ENCODE measurements around the gene COMTD1.
"Not testable (repeated sequence)": the region's sequence is repeated elsewhere in the genome, so short reads cannot be mapped to it uniquely, and the experiment has no call there.

COMTD1 gene

GRCh38 chr10:75244487-75245353, 9.0 kb upstream of the COMTD1 start:
- DNase-seq, result no peak

- DNase-seq, result no peak
These were observed 7.7 kb upstream of the COMTD1 start for GRCh38 chr10:75243426-75243825.

- no peak for DNase-seq
These were observed 4.7 kb upstream of the COMTD1 start for GRCh38 chr10:75240329-75241076.

GRCh38 chr10:75239096-75239790, 3.5 kb upstream of the COMTD1 start:
- DNase-seq, result no peak

GRCh38 chr10:75238182-75239095, 2.7 kb upstream of the COMTD1 start:
- no peak for DNase-seq

- DNase-seq, result no peak
These were observed 545 bp upstream of the COMTD1 start for GRCh38 chr10:75236178-75236825.

GRCh38 chr10:75234683-75235374, 928 bp downstream of the COMTD1 start:
- no peak for DNase-seq

GRCh38 chr10:75234017-75234682, 1.6 kb downstream of the COMTD1 start:
- DNase-seq, result peak; percentile 18

GRCh38 chr10:75233444-75234016, 2.2 kb downstream of the COMTD1 start:
- DNase-seq, result no peak

GRCh38 chr10:75231672-75232581, 3.8 kb downstream of the COMTD1 start:
- no peak for DNase-seq

- DNase-seq, result peak; percentile 88
These were observed 5.1 kb downstream of the COMTD1 start for GRCh38 chr10:75230600-75231038.

- no peak for DNase-seq
These were observed 5.8 kb downstream of the COMTD1 start for GRCh38 chr10:75229971-75230370.

GRCh38 chr10:75228834-75229233, 6.9 kb downstream of the COMTD1 start:
- DNase-seq, result no peak

- no peak for DNase-seq
These were observed 7.5 kb downstream of the COMTD1 start for GRCh38 chr10:75228278-75228677.

GRCh38 chr10:75226656-75227055, 9.1 kb downstream of the COMTD1 start:
- no peak for DNase-seq

- no peak for DNase-seq
These were observed 9.7 kb downstream of the COMTD1 start for GRCh38 chr10:75226095-75226494.

GRCh38 chr10:75223507-75223906, 12.2 kb downstream of the COMTD1 start:
- DNase-seq, result no peak

GRCh38 chr10:75221492-75221891, 14.3 kb downstream of the COMTD1 start:
- not testable (repeated sequence) for DNase-seq

GRCh38 chr10:75220274-75220673, 15.5 kb downstream of the COMTD1 start:
- DNase-seq, result no peak

All from midbrain (tissue), 1 donor.